HTERT RPE-1 (cell line): Measurements from ENCODE around the gene SLC39A11.

Source experiments
- in situ Hi-C: fragments of 300-500 bp; cut with MboI; formaldehyde crosslinking; loops from 4 replicates; pipeline ENCODE4 v1.14.3; 2020; ENCODE audit warnings: low sequenced_read_pairs

Gene SLC39A11

DNA sequence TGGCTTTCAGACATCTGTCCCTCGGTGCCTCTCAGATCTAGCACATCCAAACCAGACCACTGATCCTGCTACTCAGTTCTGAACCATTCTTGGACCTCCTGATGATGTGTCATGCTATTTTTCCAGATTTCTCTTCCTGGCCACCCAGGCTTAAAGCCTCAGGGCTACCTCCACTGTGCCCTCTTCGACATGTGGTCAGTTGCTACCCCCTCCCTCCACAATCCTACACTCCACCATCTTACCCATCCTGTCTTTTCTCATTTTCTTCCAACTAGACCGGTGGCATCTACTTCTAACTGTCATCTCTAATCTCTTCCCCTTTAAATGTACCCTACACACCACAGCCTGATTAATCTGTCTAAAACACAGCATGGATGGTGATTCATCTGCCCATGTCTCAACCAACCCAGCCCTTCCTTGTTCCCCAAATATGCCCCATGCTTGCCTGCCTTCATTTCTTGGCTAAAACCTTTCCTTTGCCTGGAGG, 478.6 kb downstream of the SLC39A11 start:
- in situ Hi-C loops, result no loop called here

DNA sequence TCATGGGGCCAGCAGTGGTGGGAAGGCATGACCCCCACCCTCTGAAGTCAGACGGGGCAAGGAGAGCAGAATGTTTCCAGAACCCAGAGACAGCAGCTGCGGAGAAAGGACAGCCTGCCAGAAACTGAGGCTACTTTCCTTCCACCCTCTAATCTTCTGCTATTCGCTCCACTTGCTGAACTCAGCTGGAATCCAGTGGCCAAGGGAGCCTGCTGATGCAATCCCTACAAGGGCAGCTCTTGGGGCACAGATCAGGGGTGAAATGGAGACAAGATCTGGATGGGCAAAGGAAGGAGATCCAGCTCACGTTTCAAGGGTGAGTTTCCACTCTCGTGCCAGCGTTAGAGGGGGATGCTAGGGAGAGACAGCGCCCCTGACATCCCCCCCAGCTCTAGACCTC, 479.1 kb downstream of the SLC39A11 start:
- in situ Hi-C loops, result no loop called here

DNA sequence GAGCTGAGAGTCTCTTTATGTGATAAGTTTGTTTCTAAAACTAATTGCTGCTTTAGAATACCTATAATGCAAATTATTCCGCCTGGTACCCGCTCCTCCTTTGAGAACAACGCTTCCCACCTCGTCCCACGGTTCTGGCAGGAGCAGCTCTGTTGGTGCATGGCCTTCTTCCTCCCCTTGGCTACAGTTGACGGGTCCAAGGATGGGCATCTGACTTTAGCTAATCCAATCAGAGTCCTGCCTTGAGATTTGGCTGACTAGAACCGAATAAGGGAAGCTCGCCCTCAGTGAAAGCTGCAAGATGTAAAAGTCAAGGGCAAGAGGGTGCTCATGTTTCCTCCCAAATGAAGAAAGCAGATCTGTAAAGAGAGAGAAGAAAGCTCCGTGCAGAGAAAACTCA, 481.3 kb downstream of the SLC39A11 start:
- in situ Hi-C loops, result no loop called here

DNA sequence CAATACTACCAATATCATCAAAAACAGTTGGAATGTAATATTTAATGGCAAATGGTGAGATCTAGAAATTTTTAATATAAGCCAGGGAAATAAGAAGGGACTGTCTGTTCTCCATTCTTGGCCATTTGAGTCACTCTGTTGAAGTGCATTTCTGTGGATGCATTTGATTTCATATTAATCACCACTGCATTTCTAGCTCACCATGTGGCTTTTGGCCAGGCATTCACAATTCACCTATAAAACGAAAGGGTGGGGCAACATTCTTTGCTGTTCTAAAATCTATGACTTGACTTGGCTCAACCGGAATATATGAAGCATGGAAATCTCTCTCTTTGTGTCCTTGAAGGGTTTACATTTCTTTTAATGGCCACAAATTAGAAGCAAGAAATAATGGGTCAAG, 483.0 kb downstream of the SLC39A11 start:
- in situ Hi-C loops, result no loop called here

DNA sequence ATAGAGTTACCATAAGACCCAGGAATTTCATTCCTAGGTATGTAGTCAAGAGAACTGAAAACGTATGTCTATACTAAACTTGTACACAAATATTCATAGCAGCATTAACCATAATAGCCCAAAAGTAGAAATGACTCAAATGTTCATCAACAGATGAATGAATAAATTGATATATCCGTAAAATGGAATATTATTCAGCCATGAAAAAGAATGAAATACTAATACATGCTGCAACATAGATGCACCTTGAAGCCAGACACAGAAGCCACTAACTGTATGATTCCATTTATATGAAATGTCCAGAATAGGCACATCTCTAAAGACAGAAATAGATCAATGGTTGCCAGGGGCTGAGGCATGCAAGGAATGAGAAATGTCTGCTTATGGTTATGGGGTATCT, 484.1 kb downstream of the SLC39A11 start:
- in situ Hi-C loops, result no loop called here

DNA sequence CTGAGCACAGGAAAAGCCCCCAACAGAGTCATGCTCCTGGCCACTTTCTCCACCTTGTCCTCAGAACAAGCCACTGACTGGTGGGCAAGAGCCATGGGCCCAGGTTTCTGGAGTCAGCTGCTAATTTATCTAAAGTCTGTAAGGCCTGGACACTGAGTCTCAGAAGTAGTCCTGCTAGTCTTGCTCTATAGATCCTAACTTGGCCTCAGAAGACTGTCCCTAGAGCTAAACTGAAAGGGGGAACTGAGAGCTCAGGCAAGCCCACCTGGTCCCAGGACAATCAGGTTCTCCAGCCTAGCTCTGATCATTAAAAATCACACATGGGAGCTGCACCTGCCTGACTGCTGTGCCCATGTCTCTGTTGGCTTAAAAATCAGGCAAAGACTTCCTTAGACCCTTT, 485.8 kb downstream of the SLC39A11 start:
- in situ Hi-C loops, result no loop called here

DNA sequence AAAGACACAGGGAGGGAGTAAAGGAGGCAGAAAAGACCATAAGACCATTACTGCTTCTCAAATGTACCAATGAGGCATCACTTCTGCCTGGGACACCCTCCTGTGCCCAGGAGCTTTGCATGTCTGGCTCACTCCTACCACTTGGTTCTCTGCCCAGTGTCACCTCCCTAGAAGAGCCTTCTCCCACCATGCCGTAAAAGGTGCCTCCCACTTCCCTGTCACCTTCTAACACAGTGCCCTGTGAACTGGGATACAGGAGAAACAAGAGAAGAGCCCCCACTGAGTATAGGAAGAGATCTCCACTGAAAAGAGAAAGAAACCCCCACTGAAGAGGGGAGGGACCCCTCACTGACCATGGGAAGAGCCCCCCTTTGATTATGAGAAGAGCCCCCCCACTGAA, 486.9 kb downstream of the SLC39A11 start:
- in situ Hi-C loops, result no loop called here

DNA sequence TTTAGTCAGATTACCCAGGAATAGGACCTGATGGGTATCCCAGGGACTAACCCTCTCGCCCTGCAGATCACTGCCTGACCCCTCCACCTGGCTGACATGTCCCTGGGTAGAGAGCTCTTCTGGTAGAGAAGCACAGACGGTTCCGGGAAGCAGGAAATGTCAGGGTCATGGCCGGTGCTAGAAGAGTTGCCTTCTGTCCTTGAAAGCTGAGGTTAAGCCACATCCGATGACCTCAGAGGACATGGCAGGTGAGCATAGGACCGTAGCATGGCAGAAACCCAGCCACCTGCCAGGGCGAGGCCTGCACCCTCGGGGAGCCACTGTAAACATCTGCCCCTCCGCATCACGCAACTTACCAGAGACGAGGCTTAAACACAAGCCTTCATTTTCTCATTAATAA, 488.0 kb downstream of the SLC39A11 start:
- in situ Hi-C loops, result no loop called here

DNA sequence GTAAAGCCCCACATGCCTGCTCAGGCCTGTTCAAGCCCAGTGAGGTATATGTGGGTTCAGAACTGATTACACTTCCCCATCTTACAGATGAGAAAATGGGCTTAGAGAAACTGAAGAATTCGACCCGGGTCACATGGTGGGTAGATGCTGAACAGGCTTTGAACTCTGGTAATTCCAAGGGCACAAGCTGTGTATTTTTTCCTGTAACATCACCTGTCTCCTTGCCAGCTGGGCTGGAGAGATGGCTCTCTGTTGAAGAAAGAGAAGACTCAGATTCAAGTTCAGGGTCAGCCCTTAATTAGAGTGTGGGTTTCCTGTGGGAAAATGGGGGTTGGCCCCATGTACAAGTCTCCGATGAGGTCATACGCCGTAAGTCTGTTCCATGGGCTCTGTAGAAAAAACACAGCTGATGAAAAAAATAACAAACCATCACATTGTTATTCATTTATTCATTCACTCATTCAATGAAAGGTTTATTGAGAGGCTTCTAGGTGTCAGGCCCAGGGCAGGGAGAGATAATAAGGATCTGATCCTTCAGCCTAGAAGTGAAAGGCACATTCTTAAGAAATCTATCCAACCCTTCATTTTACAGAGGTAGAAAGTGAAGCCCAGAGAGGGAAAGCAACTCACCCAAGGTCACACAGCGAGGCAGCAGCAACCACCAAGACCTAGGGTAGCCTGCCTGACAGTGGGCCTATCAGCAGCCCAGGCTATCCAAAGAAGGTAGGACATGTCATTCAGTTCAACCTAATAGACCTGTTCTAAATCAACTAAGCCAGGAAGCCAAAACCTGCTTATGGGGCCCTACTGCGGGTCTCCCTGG, 488.9 kb downstream of the SLC39A11 start:
- in situ Hi-C loops, result no loop called here

DNA sequence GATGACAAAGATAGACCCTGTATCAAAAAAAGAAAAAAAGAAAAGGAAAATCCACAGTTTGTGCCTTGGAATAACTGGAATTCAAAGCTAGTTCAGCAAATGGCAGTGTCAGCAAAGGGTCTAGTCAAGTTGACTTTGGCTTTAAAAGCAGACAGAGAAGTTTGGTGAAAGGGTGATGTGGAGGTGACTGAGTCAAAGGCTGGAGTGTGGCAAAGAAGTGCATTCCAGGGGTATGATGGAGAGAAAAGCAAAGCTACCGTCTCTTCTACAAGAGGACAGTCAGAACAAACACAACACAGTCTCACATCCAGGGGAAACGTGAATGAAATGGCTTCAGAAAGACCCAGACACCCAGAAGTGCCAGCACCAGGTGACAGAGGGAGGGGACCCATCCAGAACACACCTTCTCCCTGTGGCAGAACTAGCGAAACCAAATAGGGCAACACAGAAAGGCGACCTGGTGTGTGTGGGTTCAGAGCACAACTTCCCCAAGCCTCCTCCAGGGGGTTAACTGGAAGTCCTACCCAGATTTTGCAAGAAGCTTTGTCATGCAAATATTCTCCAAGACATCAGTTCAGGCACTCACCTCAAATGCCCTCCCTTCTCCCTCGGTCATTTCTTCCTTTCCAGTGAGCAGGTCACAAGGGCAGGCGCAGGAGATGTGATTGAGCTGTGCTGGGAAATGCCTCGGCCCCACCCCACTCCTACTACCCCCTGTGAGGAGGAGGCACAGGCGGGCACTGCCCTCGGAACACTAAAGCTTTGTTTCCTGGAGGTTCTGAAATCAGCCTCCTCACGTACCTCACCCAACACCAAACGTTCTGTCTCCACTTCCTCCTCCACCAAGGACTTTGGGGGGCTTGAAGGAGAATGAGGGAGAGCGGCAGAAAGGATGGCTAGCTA, 489.7 kb downstream of the SLC39A11 start:
- in situ Hi-C loops, result no loop called here

DNA sequence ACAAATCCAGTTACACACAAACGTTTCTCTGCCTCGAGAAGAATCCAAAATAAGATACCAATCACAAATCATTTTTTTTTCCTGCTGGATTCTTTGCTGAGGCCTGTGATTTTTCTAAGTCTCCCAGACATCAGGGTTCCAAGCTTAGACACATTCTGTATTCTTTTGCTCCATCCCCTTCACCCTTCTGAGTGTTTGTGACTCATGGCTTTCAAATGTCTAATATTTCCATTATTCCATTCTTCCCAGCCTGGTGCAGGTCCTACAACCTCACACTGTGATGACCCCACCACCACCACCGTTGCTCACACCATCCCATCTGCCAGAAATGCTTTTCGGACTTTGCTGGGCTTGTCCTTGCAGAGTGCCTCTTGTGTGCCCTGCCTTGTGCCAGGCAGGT, 491.6 kb downstream of the SLC39A11 start:
- in situ Hi-C loops, result no loop called here

DNA sequence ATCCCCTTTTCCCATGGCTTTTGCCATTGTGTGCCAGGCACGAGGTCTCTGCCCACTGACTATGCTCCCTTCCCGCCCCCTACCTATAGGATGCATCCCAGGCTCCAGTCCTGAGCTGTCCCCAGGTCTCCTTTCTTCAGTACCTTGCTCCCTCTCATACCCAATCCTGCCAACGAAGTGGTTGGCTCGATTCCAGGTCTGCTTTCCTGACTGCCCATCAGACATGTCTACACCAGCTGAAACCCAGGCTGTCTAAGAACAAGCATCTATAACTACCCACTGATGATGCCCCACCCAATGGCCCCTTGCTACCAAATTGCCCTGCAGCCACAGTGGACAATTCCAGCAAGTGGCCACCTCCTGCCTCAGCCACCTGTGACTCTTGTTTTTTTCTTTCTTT, 492.6 kb downstream of the SLC39A11 start:
- in situ Hi-C loops, result no loop called here

DNA sequence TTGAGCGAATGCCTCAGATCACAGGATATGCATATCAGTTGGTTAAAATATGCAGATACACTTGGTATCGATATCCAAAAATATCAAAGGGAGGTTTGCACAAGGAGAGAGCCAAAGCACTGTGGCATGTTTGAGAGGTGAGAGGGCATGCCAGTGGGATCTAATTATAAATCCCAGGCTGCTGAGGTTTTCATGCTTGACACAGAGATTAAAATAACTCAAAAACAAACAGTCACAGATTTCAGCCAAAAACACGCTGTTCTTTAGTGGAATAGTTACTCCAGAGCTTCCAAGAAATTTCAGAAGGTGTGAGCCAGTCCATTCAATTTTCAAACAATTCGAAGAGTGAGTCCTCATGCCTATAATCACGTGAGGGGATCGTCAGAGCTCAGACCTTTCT, 493.8 kb downstream of the SLC39A11 start:
- in situ Hi-C loops, result no loop called here

DNA sequence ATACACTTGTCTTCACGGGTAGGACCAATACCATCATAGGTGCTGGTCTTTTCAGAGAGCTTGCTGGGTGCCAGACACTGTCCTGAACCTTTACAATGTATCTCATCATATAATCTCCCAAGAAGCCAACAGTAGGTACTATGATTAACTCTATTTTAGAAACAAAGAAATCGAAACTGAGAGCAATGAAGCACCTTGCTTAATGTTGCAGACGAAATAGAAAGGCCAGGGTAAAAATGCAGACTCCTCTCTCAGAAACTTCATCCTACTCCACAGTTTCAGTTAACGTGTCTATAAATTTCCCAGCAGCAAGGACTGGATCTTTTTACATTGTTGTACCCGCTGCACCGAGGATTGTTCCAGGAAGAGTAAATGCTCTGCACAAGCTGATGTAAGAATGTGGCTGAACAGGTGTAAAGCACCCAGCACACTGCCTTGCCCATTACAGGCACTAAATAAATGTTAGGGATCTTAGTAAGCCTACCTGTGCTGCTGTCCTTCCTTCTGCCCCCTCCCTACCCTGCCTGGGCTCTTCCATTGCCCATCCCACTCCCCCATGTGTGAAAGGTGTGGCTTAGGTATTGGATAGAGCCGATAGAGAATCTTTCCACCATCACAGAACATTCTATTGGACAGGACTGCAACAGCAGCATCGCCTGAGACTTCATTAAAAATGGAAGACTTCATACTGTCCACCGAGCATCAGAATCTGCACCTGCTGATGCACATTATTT, 495.0 kb downstream of the SLC39A11 start:
- in situ Hi-C loops, result no loop called here
